GM23338 (cell line): ENCODE results near the gene LAPTM5. TPM values are rescaled to one million over a fixed set of nuclear protein-coding genes. Genes with fewer than 3 reads are reported as not detected.

Source experiments
- ATAC-seq: fragments of 200-7000 bp; cut with Tn5 transposase; 3 replicates; pipeline ENCODE4 v1.9.1; 2020
- DNase-seq: peaks from one replicate; pipeline ENCODE4 v3.0.0-alpha.2; 2015; ENCODE audit warnings: low spot score
- H2AFZ ChIP-seq: fragments of 200-600 bp; sonication (generic); 2 replicates; pipeline ENCODE4 v1.8.0; 2016; ENCODE audit warnings: antibody characterized with exemption, mild to moderate bottlenecking, moderate library complexity
- H3F3A ChIP-seq: fragments of 200-600 bp; sonication (generic); replicated peaks from 2 replicates; pipeline ENCODE4 v1.8.0; 2017; ENCODE audit warnings: antibody characterized with exemption, mixed run types, low read depth
- H3K27ac ChIP-seq: fragments of 200-600 bp; sonication (generic); 2 replicates; pipeline ENCODE4 v1.6.1; 2016; ENCODE audit warnings: low read depth
- H3K27me3 ChIP-seq: fragments of 200-600 bp; sonication (generic); 2 replicates; pipeline ENCODE4 v1.8.0; 2016; ENCODE audit warnings: mild to moderate bottlenecking, mixed run types, moderate library complexity; ENCODE audit not compliant: insufficient read depth
- H3K36me3 ChIP-seq: fragments of 200-600 bp; sonication (generic); 2 replicates; pipeline ENCODE4 v1.8.0; 2016; ENCODE audit warnings: mild to moderate bottlenecking; ENCODE audit not compliant: insufficient read depth
- H3K4me1 ChIP-seq: fragments of 200-600 bp; sonication (generic); 2 replicates; pipeline ENCODE4 v1.8.0; 2016; ENCODE audit warnings: mild to moderate bottlenecking, moderate library complexity; ENCODE audit not compliant: insufficient read depth
- H3K4me2 ChIP-seq: fragments of 200-600 bp; sonication (generic); 2 replicates; pipeline ENCODE4 v1.7.1; 2017; ENCODE audit warnings: mixed run types
- H3K4me3 ChIP-seq: fragments of 200-600 bp; sonication (generic); 2 replicates; pipeline ENCODE4 v1.6.1; 2016; ENCODE audit warnings: mixed run types
- H3K79me2 ChIP-seq: fragments of 200-600 bp; sonication (generic); replicated peaks from 2 replicates; pipeline ENCODE4 v1.8.0; 2017; ENCODE audit warnings: mild to moderate bottlenecking; ENCODE audit not compliant: insufficient read depth
- H3K9me2 ChIP-seq: fragments of 200-600 bp; sonication (generic); 2 replicates; pipeline ENCODE4 v1.8.0; 2017; ENCODE audit not compliant: insufficient read depth
- H4K20me1 ChIP-seq: fragments of 200-600 bp; sonication (generic); replicated peaks from 2 replicates; pipeline ENCODE4 v1.8.0; 2017; ENCODE audit warnings: mild to moderate bottlenecking; ENCODE audit not compliant: insufficient read depth
- H3K27ac Mint-ChIP-seq: 2 replicates; pipeline ENCODE4 v1.8.0; 2020; ENCODE audit warnings: inconsistent platforms, mild to moderate bottlenecking, moderate library complexity, mixed read lengths
- H3K27me3 Mint-ChIP-seq: 3 replicates; pipeline ENCODE4 v1.8.0; 2022; ENCODE audit warnings: low read depth, mild to moderate bottlenecking, moderate library complexity, mixed read lengths, inconsistent platforms; ENCODE audit not compliant: insufficient read depth, poor library complexity
- H3K36me3 Mint-ChIP-seq: 3 replicates; pipeline ENCODE4 v1.8.0; 2021; ENCODE audit warnings: low read depth, mild to moderate bottlenecking, inconsistent platforms, moderate library complexity, mixed read lengths
- H3K4me1 Mint-ChIP-seq: 3 replicates; pipeline ENCODE4 v1.8.0; 2020; ENCODE audit warnings: mild to moderate bottlenecking, inconsistent platforms, mixed read lengths
- H3K4me3 Mint-ChIP-seq: 3 replicates; pipeline ENCODE4 v1.8.0; 2021; ENCODE audit warnings: moderate library complexity, mild to moderate bottlenecking, inconsistent platforms, mixed read lengths
- H3K9me3 Mint-ChIP-seq: 3 replicates; pipeline ENCODE4 v1.8.0; 2020; ENCODE audit warnings: moderate library complexity, mild to moderate bottlenecking, inconsistent platforms, mixed read lengths
- CTCF ChIP-seq, 2 experiments: fragments of 200-600 bp in 1 of 2; sonication (generic) in 1 of 2; conservative IDR thresholded peaks; 2 replicates each; pipeline versions ENCODE4 v1.5.1 to v1.6.1; 2016 to 2017; ENCODE audit warnings: antibody characterized with exemption in 2 of 2, low read depth in 2 of 2, mild to moderate bottlenecking in 2 of 2, moderate library complexity in 1 of 2
- ETS1 ChIP-seq: IDR thresholded peaks from 2 replicates; pipeline ENCODE4 v1.6.1; 2016; ENCODE audit warnings: antibody characterized with exemption
- EZH2phosphoT487 ChIP-seq: fragments of 200-600 bp; sonication (generic); IDR thresholded peaks from one replicate; pipeline ENCODE4 v1.8.1; 2018; ENCODE audit warnings: antibody characterized with exemption; ENCODE audit not compliant: unreplicated experiment
- JUNB ChIP-seq: IDR thresholded peaks from one replicate; pipeline ENCODE4 v1.6.1; 2016; ENCODE audit warnings: antibody characterized with exemption; ENCODE audit not compliant: unreplicated experiment
- POLR2AphosphoS5 ChIP-seq: IDR thresholded peaks from 2 replicates; pipeline ENCODE4 v1.6.1; 2016; ENCODE audit warnings: antibody characterized with exemption, low read depth
- STAT1 ChIP-seq: IDR thresholded peaks from one replicate; pipeline ENCODE4 v1.6.1; 2016; ENCODE audit warnings: antibody characterized with exemption; ENCODE audit not compliant: unreplicated experiment
- polyA plus RNA-seq: library from polyadenylated mRNA; unstranded; fragments of >200 nt; fragmentation: Nextera tagmentation; extraction: Ambion mirVana; gene quantifications from 2 replicates; pipeline ENCODE4 v1.2.1, GENCODE V29; 2016
- total RNA-seq: library from RNA; depleted of rRNA; stranded (reverse); fragments of >200 nt; shearing (Covaris generic); gene quantifications from 2 replicates; pipeline ENCODE4 v1.2.3, GENCODE V29; 2014

The LAPTM5 gene
- total and polyA plus RNA-seq, 2 experiments from 2014 or later = 0.21 TPM; not detected in 1

GRCh38 chr1:30726236-30726635 lies 31.3 kb downstream of the LAPTM5 start (continued):
- TF ChIP-seq CTCF (conservative IDR thresholded peaks at IDR 0.05; ENCODE audit: low read depth in 2 of 2) (no peak), POLR2AphosphoS5 (no peak), ETS1 (no peak), EZH2phosphoT487 (no peak)

- H3K4me2 ChIP-seq = no peak overlapping the region
- H3K9me3 Mint-ChIP-seq = no peaks in the 10 kb centered on the region; the same call in 1 of the 3 replicates
- no peaks in the 10 kb centered on the region for H3K36me3 ChIP-seq
- H3K27ac ChIP-seq = no peak overlapping the region
- H3K27ac Mint-ChIP-seq = no peak overlapping the region
- no peaks in the 10 kb centered on the region for H3K79me2 ChIP-seq
- H3K27me3 ChIP-seq = no peaks in the 10 kb centered on the region
- H3K36me3 Mint-ChIP-seq = no peaks in the 10 kb centered on the region
- no peaks in the 10 kb centered on the region for H3K9me2 ChIP-seq
- no peak overlapping the region for H3K4me3 Mint-ChIP-seq
- peaks cover 5% of the 10 kb centered on the region; the same call in 1 of the 2 replicates for H3K4me1 ChIP-seq
- ATAC-seq = no peak
- no peak overlapping the region for H2AFZ ChIP-seq
- no peak overlapping the region for H3K4me3 ChIP-seq
- peaks cover 23% of the 10 kb centered on the region for H3K4me1 Mint-ChIP-seq
- no peak for DNase-seq
- no peaks in the 10 kb centered on the region for H3F3A ChIP-seq
- H4K20me1 ChIP-seq = no peaks in the 10 kb centered on the region
- TF ChIP-seq JUNB (no peak), CTCF (conservative IDR thresholded peaks at IDR 0.05; ENCODE audit: low read depth in 2 of 2) (no peak), POLR2AphosphoS5 (no peak), ETS1 (no peak), EZH2phosphoT487 (no peak), STAT1 (no peak)
- peaks cover 19% of the 10 kb centered on the region for H3K27me3 Mint-ChIP-seq
Observed at GRCh38 chr1:30725450-30726095, 32.0 kb downstream of the LAPTM5 start.
